GM23338 (cell line): ENCODE results near the gene AKAP1. TPM values are rescaled to one million over a fixed set of nuclear protein-coding genes. Genes with fewer than 3 reads are reported as not detected.

Experiments used
- ATAC-seq: fragments of 200-7000 bp; cut with Tn5 transposase; 3 replicates; pipeline ENCODE4 v1.9.1; 2020
- DNase-seq: peaks from one replicate; pipeline ENCODE4 v3.0.0-alpha.2; 2015; ENCODE audit warnings: low spot score
- H2AFZ ChIP-seq: fragments of 200-600 bp; sonication (generic); 2 replicates; pipeline ENCODE4 v1.8.0; 2016; ENCODE audit warnings: antibody characterized with exemption, mild to moderate bottlenecking, moderate library complexity
- H3F3A ChIP-seq: fragments of 200-600 bp; sonication (generic); replicated peaks from 2 replicates; pipeline ENCODE4 v1.8.0; 2017; ENCODE audit warnings: antibody characterized with exemption, mixed run types, low read depth
- H3K27ac ChIP-seq: fragments of 200-600 bp; sonication (generic); 2 replicates; pipeline ENCODE4 v1.6.1; 2016; ENCODE audit warnings: low read depth
- H3K27me3 ChIP-seq: fragments of 200-600 bp; sonication (generic); 2 replicates; pipeline ENCODE4 v1.8.0; 2016; ENCODE audit warnings: mild to moderate bottlenecking, mixed run types, moderate library complexity; ENCODE audit not compliant: insufficient read depth
- H3K36me3 ChIP-seq: fragments of 200-600 bp; sonication (generic); 2 replicates; pipeline ENCODE4 v1.8.0; 2016; ENCODE audit warnings: mild to moderate bottlenecking; ENCODE audit not compliant: insufficient read depth
- H3K4me1 ChIP-seq: fragments of 200-600 bp; sonication (generic); 2 replicates; pipeline ENCODE4 v1.8.0; 2016; ENCODE audit warnings: mild to moderate bottlenecking, moderate library complexity; ENCODE audit not compliant: insufficient read depth
- H3K4me2 ChIP-seq: fragments of 200-600 bp; sonication (generic); 2 replicates; pipeline ENCODE4 v1.7.1; 2017; ENCODE audit warnings: mixed run types
- H3K4me3 ChIP-seq: fragments of 200-600 bp; sonication (generic); 2 replicates; pipeline ENCODE4 v1.6.1; 2016; ENCODE audit warnings: mixed run types
- H3K79me2 ChIP-seq: fragments of 200-600 bp; sonication (generic); replicated peaks from 2 replicates; pipeline ENCODE4 v1.8.0; 2017; ENCODE audit warnings: mild to moderate bottlenecking; ENCODE audit not compliant: insufficient read depth
- H3K9me2 ChIP-seq: fragments of 200-600 bp; sonication (generic); 2 replicates; pipeline ENCODE4 v1.8.0; 2017; ENCODE audit not compliant: insufficient read depth
- H4K20me1 ChIP-seq: fragments of 200-600 bp; sonication (generic); replicated peaks from 2 replicates; pipeline ENCODE4 v1.8.0; 2017; ENCODE audit warnings: mild to moderate bottlenecking; ENCODE audit not compliant: insufficient read depth
- H3K27ac Mint-ChIP-seq: 2 replicates; pipeline ENCODE4 v1.8.0; 2020; ENCODE audit warnings: inconsistent platforms, mild to moderate bottlenecking, moderate library complexity, mixed read lengths
- H3K27me3 Mint-ChIP-seq: 3 replicates; pipeline ENCODE4 v1.8.0; 2022; ENCODE audit warnings: low read depth, mild to moderate bottlenecking, moderate library complexity, mixed read lengths, inconsistent platforms; ENCODE audit not compliant: insufficient read depth, poor library complexity
- H3K36me3 Mint-ChIP-seq: 3 replicates; pipeline ENCODE4 v1.8.0; 2021; ENCODE audit warnings: low read depth, mild to moderate bottlenecking, inconsistent platforms, moderate library complexity, mixed read lengths
- H3K4me1 Mint-ChIP-seq: 3 replicates; pipeline ENCODE4 v1.8.0; 2020; ENCODE audit warnings: mild to moderate bottlenecking, inconsistent platforms, mixed read lengths
- H3K4me3 Mint-ChIP-seq: 3 replicates; pipeline ENCODE4 v1.8.0; 2021; ENCODE audit warnings: moderate library complexity, mild to moderate bottlenecking, inconsistent platforms, mixed read lengths
- H3K9me3 Mint-ChIP-seq: 3 replicates; pipeline ENCODE4 v1.8.0; 2020; ENCODE audit warnings: moderate library complexity, mild to moderate bottlenecking, inconsistent platforms, mixed read lengths
- STAT1 ChIP-seq: IDR thresholded peaks from one replicate; pipeline ENCODE4 v1.6.1; 2016; ENCODE audit warnings: antibody characterized with exemption; ENCODE audit not compliant: unreplicated experiment
- ZNF114 ChIP-seq: fragments of 250-450 bp; sonication (Bioruptor Pico); IDR thresholded peaks from 2 replicates; pipeline ENCODE4 v1.5.0; 2020; ENCODE audit warnings: mild to moderate bottlenecking, moderate library complexity
- ZNF331 ChIP-seq: fragments of 250-450 bp; sonication (Bioruptor Pico); IDR thresholded peaks from 2 replicates; pipeline ENCODE4 v1.5.0; 2020; ENCODE audit warnings: low read depth, mild to moderate bottlenecking, moderate library complexity
- ZNF462 ChIP-seq: fragments of 250-450 bp; sonication (Bioruptor Pico); IDR thresholded peaks from 2 replicates; pipeline ENCODE4 v1.5.0; 2020; ENCODE audit warnings: mild to moderate bottlenecking, moderate library complexity
- polyA plus RNA-seq: library from polyadenylated mRNA; unstranded; fragments of >200 nt; fragmentation: Nextera tagmentation; extraction: Ambion mirVana; gene quantifications from 2 replicates; pipeline ENCODE4 v1.2.1, GENCODE V29; 2016
- total RNA-seq: library from RNA; depleted of rRNA; stranded (reverse); fragments of >200 nt; shearing (Covaris generic); gene quantifications from 2 replicates; pipeline ENCODE4 v1.2.3, GENCODE V29; 2014

The AKAP1 gene
- total and polyA plus RNA-seq, 2 experiments from 2014 or later = 19.6 to 45.9 TPM

- TF ChIP-seq ZNF462 (CRISPR knock-in tag) (no peak), STAT1 (no peak)
These were observed 16.8 kb upstream of the AKAP1 start (continued) for GRCh38 chr17:57068222-57068658.

GRCh38 chr17:57068707-57069106 is 16.3 kb upstream of the AKAP1 start:
- ATAC-seq = no peak; the same call in 1 of the 3 replicates

More at GRCh38 chr17:57068707-57069106, 16.3 kb upstream of the AKAP1 start:
- no peaks in the 10 kb centered on the region for H3K36me3 ChIP-seq
- Mint-ChIP-seq H3K9me3 (no peaks in the 10 kb centered on the region), H3K4me3 (no peak overlapping the region), H3K27ac (no peak overlapping the region), H3K36me3 (no peaks in the 10 kb centered on the region), H3K27me3 (peaks cover 2% of the 10 kb centered on the region), H3K4me1 (peaks cover 43% of the 10 kb centered on the region)
- H3K4me3 ChIP-seq = no peak overlapping the region
- H4K20me1 ChIP-seq = no peaks in the 10 kb centered on the region
- H3K9me2 ChIP-seq = 0 out of 2 replicates have a peak, but pooled peaks cover 8% of the 10 kb centered on the region
- H3K4me1 ChIP-seq = peaks cover 17% of the 10 kb centered on the region
- H2AFZ ChIP-seq = peak overlapping the region; percentile 93
- no peaks in the 10 kb centered on the region for H3K27me3 ChIP-seq
- H3K4me2 ChIP-seq = no peak overlapping the region
- no peak overlapping the region for H3K27ac ChIP-seq
- DNase-seq = no peak
- no peaks in the 10 kb centered on the region for H3F3A ChIP-seq
- no peak for TF ChIP-seq ZNF462 (CRISPR knock-in tag)
- TF ChIP-seq ZNF114 (CRISPR knock-in tag) = no peak
- no peak for TF ChIP-seq ZNF331
- no peaks in the 10 kb centered on the region for H3K79me2 ChIP-seq
